Left ventricle myocardium superior (tissue), 1 donor: ENCODE data around the gene SPIN2B. TPM values are rescaled to one million over a fixed set of nuclear protein-coding genes. Genes with fewer than 3 reads are reported as not detected.
"Not testable (repeated sequence)": the region's sequence is repeated elsewhere in the genome, so short reads cannot be mapped to it uniquely, and the experiment has no call there.

Source experiments
- ATAC-seq: fragments of 200-7000 bp; cut with Tn5 transposase; one replicate; pipeline ENCODE4 v1.9.1; 2020; ENCODE audit warnings: mild to moderate bottlenecking, moderate library complexity
- DNase-seq: peaks from one replicate; pipeline ENCODE4 v3.0.0-alpha.2; 2020
- intact Hi-C: fragments of 100-400 bp; cut with micrococcal nuclease; formaldehyde crosslinking; loops from one replicate; pipeline ENCODE4 v1.11.0; 2022
- total RNA-seq: library from RNA; stranded (reverse); fragmentation: NEBNext Ultra II Directional; extraction: Animal tissue kit (Norgen Biotek cat#: 25700); gene quantifications from one replicate; pipeline ENCODE4 v1.2.1, GENCODE V29; 2021
- donor health status: DM: no; HTN: yes; CAD: no; lungs with severe emphysema.

Gene SPIN2B
- total RNA-seq, 1 donor from 2014 or later, result 7.9 TPM

GRCh38 chrX:57102918-57103317, 18.4 kb downstream of the SPIN2B start:
- intact Hi-C loops, DNase-seq, ATAC-seq: not testable (repeated sequence)

- ATAC-seq (no peak), DNase-seq (no peak)
- intact Hi-C loops, result no loop called here
Observed at GRCh38 chrX:57083143-57083542, 38.2 kb downstream of the SPIN2B start.

GRCh38 chrX:57074458-57074857, 46.9 kb downstream of the SPIN2B start:
- ATAC-seq (no peak), DNase-seq (no peak)
- intact Hi-C loops, result no loop called here

- ATAC-seq (no peak), DNase-seq (no peak)
- intact Hi-C loops, result no loop called here
Observed at GRCh38 chrX:57070185-57070984, 51.0 kb downstream of the SPIN2B start.

Other genes starting within 250 kb of the SPIN2B start
- 3.6 TPM for gene SPIN3, start 126.0 kb downstream of the SPIN2B start, total RNA-seq
- 0.22 TPM for gene SPIN2A, start 15.8 kb upstream of the SPIN2B start, total RNA-seq
- 0.69 TPM for gene FAAH2, start 165.2 kb upstream of the SPIN2B start, total RNA-seq